B cell (primary cell): ENCODE results near the gene CDC42BPA.

Source experiments
- EZH2 ChIP-seq: IDR thresholded peaks from 2 replicates; pipeline ENCODE4 v1.6.1; 2012; ENCODE audit warnings: borderline replicate concordance, low read depth, mild to moderate bottlenecking, moderate library complexity, low read length; ENCODE audit not compliant: insufficient read depth, poor library complexity, severe bottlenecking
- TF ChIP-seq, protein P1 (sequence below): fragments of 200-600 bp; IDR thresholded peaks from one replicate; pipeline ENCODE4 v1.8.0; 2022; ENCODE audit warnings: antibody characterized with exemption, mild to moderate bottlenecking

- TF ChIP-seq, protein P1, sequence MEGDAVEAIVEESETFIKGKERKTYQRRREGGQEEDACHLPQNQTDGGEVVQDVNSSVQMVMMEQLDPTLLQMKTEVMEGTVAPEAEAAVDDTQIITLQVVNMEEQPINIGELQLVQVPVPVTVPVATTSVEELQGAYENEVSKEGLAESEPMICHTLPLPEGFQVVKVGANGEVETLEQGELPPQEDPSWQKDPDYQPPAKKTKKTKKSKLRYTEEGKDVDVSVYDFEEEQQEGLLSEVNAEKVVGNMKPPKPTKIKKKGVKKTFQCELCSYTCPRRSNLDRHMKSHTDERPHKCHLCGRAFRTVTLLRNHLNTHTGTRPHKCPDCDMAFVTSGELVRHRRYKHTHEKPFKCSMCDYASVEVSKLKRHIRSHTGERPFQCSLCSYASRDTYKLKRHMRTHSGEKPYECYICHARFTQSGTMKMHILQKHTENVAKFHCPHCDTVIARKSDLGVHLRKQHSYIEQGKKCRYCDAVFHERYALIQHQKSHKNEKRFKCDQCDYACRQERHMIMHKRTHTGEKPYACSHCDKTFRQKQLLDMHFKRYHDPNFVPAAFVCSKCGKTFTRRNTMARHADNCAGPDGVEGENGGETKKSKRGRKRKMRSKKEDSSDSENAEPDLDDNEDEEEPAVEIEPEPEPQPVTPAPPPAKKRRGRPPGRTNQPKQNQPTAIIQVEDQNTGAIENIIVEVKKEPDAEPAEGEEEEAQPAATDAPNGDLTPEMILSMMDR: no peak
- TF ChIP-seq EZH2: no peak
Observed at GRCh38 chr1:227112538-227112937, 205.8 kb downstream of the CDC42BPA start.
